Mammary epithelial cell (primary cell): ENCODE measurements around the gene SP1.
"Not testable (repeated sequence)": the region's sequence is repeated elsewhere in the genome, so short reads cannot be mapped to it uniquely, and the experiment has no call there.

ENCODE experiments used
- CTCF ChIP-seq, 2 donors: IDR thresholded peaks in 1 of 2; conservative IDR thresholded peaks in 1 of 2; 2 replicates each; pipeline ENCODE4 v1.5.1; 2011 to 2012; ENCODE audit warnings: inconsistent platforms in 2 of 2, low read length in 2 of 2, mild to moderate bottlenecking in 2 of 2, control low read depth in 1 of 2, low read depth in 1 of 2; ENCODE audit not compliant: insufficient read depth in 1 of 2; ENCODE audit errors: extremely low read depth in 1 of 2
- EZH2 ChIP-seq: IDR thresholded peaks from 2 replicates; pipeline ENCODE4 v1.6.1; 2012; ENCODE audit warnings: low read length, inconsistent platforms, borderline replicate concordance

- TF ChIP-seq CTCF (conservative IDR thresholded peaks at IDR 0.05 in 1 of 2, IDR thresholded peaks at IDR 0.05 in 1 of 2; ENCODE audit: extremely low read depth in 1 of 2, insufficient read depth in 1 of 2, low read depth in 1 of 2, low read length in 2 of 2); EZH2: not testable (repeated sequence)
Measured at GRCh38 chr12:53415752-53416389, 35.9 kb downstream of the SP1 start.
